Stimulated activated naive CD8-positive, alpha-beta T cell treated with anti-CD3 and anti-CD28 coated beads, Interleukin-15, amount 100 ng/mL, for 72 hours (primary cell): ENCODE results near the gene AMPD3.

ENCODE experiments used
- ATAC-seq: fragments of 150-1000 bp; cut with Tn5 transposase; 2 replicates; pipeline ENCODE4 v1.10.0; 2021; ENCODE audit warnings: mild to moderate bottlenecking, moderate library complexity
- DNase-seq, 2 donors: peaks; one replicate each; pipeline ENCODE4 v3.0.0; 2021 to 2022
- H3K27ac Mint-ChIP-seq, 2 donors: one replicate each; pipeline ENCODE4 v1.8.0; 2022; ENCODE audit warnings: mild to moderate bottlenecking in 2 of 2, mixed read lengths in 2 of 2, moderate library complexity in 2 of 2
- H3K27me3 Mint-ChIP-seq: one replicate; pipeline ENCODE4 v1.8.0; 2022; ENCODE audit warnings: mixed read lengths
- H3K4me1 Mint-ChIP-seq: one replicate; pipeline ENCODE4 v1.8.0; 2022; ENCODE audit warnings: mild to moderate bottlenecking, mixed read lengths
- H3K4me3 Mint-ChIP-seq, 2 donors: one replicate each; pipeline ENCODE4 v1.8.0; 2022; ENCODE audit warnings: mild to moderate bottlenecking in 2 of 2, mixed read lengths in 2 of 2, moderate library complexity in 1 of 2
- H3K9me3 Mint-ChIP-seq, 2 donors: one replicate each; pipeline ENCODE4 v1.8.0; 2022; ENCODE audit warnings: mixed read lengths in 2 of 2

The AMPD3 gene

DNA sequence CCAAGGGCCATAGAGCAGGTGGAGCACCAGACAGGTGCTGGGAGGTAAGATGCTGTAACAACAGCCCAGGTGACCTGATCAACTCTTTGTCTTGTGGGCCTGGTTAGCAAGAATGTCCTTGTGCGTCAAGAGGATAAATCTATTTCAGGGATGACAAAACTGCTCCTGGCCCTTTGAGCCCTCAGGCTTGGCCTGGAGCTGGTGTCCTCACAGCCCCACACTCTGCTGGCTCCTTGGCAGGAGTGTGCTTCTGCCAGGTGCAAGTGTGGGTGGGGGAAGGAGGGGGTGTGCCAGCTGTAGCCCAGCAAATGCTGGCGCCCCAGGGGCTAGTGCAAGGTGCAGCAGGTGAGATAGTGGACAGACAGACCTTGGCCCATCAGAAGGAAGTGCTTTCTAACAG is 19.5 kb downstream of the AMPD3 start:
- Mint-ChIP-seq H3K4me3 (no peak overlapping the region), H3K27me3 (no peaks in the 10 kb centered on the region), H3K9me3 (no peaks in the 10 kb centered on the region), H3K4me1 (peaks cover 29% of the 10 kb centered on the region), H3K27ac (peak overlapping the region; percentile 59 to 89)
- DNase-seq = no peak
- no peak for ATAC-seq

- no peak for DNase-seq
- peaks cover 29% of the 10 kb centered on the region for H3K4me1 Mint-ChIP-seq
- no peaks in the 10 kb centered on the region for H3K9me3 Mint-ChIP-seq
- H3K4me3 Mint-ChIP-seq = no peak overlapping the region
- H3K27me3 Mint-ChIP-seq = no peaks in the 10 kb centered on the region
- peak overlapping the region in 1 of 2 donors; percentile 85 for H3K27ac Mint-ChIP-seq
- ATAC-seq = no peak
Measured at GRCh38 chr11:10476342-10476741, 21.3 kb downstream of the AMPD3 start.

- DNase-seq = no peak
Measured at GRCh38 chr11:10476927-10477689, 22.0 kb downstream of the AMPD3 start.

GRCh38 chr11:10477690-10478046 is 22.6 kb downstream of the AMPD3 start:
- H3K27me3 Mint-ChIP-seq = no peaks in the 10 kb centered on the region
- H3K4me1 Mint-ChIP-seq = peaks cover 29% of the 10 kb centered on the region
- no peak overlapping the region for H3K27ac Mint-ChIP-seq
- no peak for ATAC-seq
- DNase-seq = no peak
- H3K4me3 Mint-ChIP-seq = no peak overlapping the region
- H3K9me3 Mint-ChIP-seq = no peaks in the 10 kb centered on the region

More at GRCh38 chr11:10476927-10477689, 22.0 kb downstream of the AMPD3 start:
- peak overlapping the region; percentile 66 to 72 for H3K27ac Mint-ChIP-seq
- H3K9me3 Mint-ChIP-seq = no peaks in the 10 kb centered on the region
- no peak for ATAC-seq
- peaks cover 29% of the 10 kb centered on the region for H3K4me1 Mint-ChIP-seq
- H3K27me3 Mint-ChIP-seq = no peaks in the 10 kb centered on the region
- no peak overlapping the region for H3K4me3 Mint-ChIP-seq

DNA sequence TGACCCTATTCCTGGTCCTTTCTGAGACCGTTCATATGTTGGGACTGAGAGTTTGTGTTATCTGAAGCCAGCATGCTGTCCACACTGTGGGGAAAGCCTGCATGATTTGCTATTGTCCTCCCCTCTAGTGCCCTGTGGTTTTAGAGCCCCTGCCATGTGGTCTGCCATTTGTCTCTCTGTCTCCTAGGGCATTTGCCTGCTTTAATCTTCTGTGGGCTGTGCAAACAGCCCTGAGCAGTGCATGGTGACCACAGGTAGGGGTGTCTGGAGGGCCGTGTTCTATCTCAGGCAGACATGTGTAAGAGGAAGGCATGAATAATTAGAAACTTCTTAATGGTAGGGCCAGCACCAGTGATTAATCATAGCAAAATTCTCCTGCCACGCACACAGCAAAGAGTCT is 23.0 kb downstream of the AMPD3 start:
- no peak for DNase-seq
- no peaks in the 10 kb centered on the region for H3K27me3 Mint-ChIP-seq
- H3K4me1 Mint-ChIP-seq = peaks cover 29% of the 10 kb centered on the region
- peak overlapping the region; percentile 14 to 77 for H3K27ac Mint-ChIP-seq
- no peak overlapping the region for H3K4me3 Mint-ChIP-seq
- ATAC-seq = no peak
- H3K9me3 Mint-ChIP-seq = no peaks in the 10 kb centered on the region

- no peak for ATAC-seq
- H3K9me3 Mint-ChIP-seq = no peaks in the 10 kb centered on the region
- H3K4me3 Mint-ChIP-seq = no peak overlapping the region
- H3K27me3 Mint-ChIP-seq = no peaks in the 10 kb centered on the region
- peak overlapping the region in 1 of 2 donors; percentile 77 for H3K27ac Mint-ChIP-seq
- DNase-seq = no peak
- peaks cover 29% of the 10 kb centered on the region for H3K4me1 Mint-ChIP-seq
Measured at GRCh38 chr11:10478574-10479550, 23.8 kb downstream of the AMPD3 start.

- Mint-ChIP-seq H3K4me3 (no peak overlapping the region), H3K27me3 (no peaks in the 10 kb centered on the region), H3K27ac (no peak overlapping the region), H3K9me3 (no peaks in the 10 kb centered on the region), H3K4me1 (peaks cover 19% of the 10 kb centered on the region)
- DNase-seq (no peak), ATAC-seq (no peak)
Measured at GRCh38 chr11:10480026-10480425, 25.0 kb downstream of the AMPD3 start.

GRCh38 chr11:10480760-10481159 is 25.7 kb downstream of the AMPD3 start:
- H3K27ac Mint-ChIP-seq = peak overlapping the region in 1 of 2 donors; percentile 30
- no peak overlapping the region for H3K4me3 Mint-ChIP-seq
- peaks cover 19% of the 10 kb centered on the region for H3K4me1 Mint-ChIP-seq
- H3K9me3 Mint-ChIP-seq = no peaks in the 10 kb centered on the region
- H3K27me3 Mint-ChIP-seq = no peaks in the 10 kb centered on the region
- DNase-seq = no peak
- no peak for ATAC-seq

DNA sequence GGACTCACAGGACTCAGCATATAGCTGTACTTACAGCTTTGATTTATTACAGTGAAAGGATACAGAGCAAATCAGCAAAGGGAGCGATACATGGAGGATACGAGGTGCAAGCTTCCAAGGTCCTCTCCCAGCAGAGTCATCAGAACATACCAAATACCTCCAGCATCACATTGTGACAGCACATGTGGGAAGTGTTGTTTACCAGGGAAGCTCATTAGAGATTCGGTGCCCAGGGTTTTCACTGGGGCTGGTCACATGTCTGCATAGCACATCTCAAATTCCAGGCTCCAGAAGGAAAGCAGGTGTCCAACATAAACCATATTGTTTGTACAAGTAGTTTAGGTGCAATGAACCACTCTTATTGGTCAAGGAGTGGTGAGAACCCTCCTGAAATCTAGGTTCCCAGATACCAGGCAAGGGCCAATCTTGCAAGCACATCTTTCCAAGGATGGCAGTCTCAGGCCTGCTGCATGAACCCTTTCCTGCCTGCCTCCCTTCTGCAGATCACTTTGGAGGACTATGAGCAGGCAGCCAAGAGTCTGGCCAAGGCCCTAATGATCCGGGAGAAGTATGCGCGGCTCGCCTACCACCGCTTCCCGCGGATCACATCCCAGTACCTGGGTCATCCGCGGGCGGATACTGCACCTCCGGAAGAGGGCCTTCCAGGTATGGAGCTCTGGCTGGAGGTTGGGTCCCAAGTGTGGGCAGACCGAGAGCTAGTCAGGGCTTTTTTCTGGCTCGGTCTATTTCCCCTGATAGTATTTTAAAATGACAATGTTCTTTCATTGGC is 26.7 kb downstream of the AMPD3 start:
- H3K27me3 Mint-ChIP-seq = no peaks in the 10 kb centered on the region
- H3K4me3 Mint-ChIP-seq = no peak overlapping the region
- DNase-seq (no peak), ATAC-seq (no peak)
- peaks cover 13% of the 10 kb centered on the region for H3K4me1 Mint-ChIP-seq
- H3K9me3 Mint-ChIP-seq = no peaks in the 10 kb centered on the region
- peak overlapping the region in 1 of 2 donors; percentile 68 for H3K27ac Mint-ChIP-seq

- Mint-ChIP-seq H3K4me3 (no peak overlapping the region), H3K9me3 (no peaks in the 10 kb centered on the region), H3K27ac (no peak overlapping the region), H3K27me3 (no peaks in the 10 kb centered on the region), H3K4me1 (peaks cover 14% of the 10 kb centered on the region)
- ATAC-seq (no peak), DNase-seq (no peak)
Measured at GRCh38 chr11:10483174-10483573, 28.1 kb downstream of the AMPD3 start.

- H3K4me1 Mint-ChIP-seq = peaks cover 16% of the 10 kb centered on the region
- H3K9me3 Mint-ChIP-seq = no peaks in the 10 kb centered on the region
- H3K27me3 Mint-ChIP-seq = no peaks in the 10 kb centered on the region
- H3K27ac Mint-ChIP-seq = peak overlapping the region in 1 of 2 donors; percentile 72
- H3K4me3 Mint-ChIP-seq = no peak overlapping the region
- DNase-seq (no peak), ATAC-seq (no peak)
Measured at GRCh38 chr11:10483584-10483983, 28.5 kb downstream of the AMPD3 start.

DNA sequence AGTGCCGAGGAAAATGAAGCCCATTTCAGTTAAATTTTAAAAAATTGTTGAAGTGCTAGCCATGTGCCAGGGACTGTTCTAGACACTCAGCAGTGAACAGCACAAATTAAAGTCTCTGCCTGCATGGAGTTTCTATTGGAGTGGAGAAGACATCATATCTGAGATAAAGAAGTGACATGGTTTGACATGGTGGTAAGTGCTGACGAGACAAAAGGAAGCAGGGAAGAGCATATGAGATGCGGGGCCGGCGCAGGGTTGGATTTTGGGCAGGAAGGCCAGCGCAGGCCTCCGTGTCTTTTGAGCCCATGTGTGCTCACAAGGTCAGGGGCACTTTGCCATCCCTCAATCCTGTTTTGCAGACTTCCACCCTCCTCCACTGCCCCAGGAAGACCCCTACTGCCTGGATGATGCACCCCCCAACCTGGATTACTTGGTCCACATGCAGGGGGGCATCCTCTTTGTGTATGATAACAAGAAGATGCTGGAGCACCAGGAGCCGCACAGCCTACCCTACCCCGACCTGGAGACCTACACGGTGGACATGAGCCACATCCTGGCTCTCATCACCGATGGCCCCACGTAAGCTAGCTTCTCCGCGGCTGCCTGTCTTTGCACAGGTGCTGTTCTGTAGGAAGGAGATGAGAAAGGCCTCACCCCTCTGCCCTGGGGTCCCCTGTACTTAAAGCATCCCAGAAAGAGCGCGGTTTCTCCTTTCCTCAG is 29.6 kb downstream of the AMPD3 start:
- peaks cover 27% of the 10 kb centered on the region for H3K4me1 Mint-ChIP-seq
- H3K9me3 Mint-ChIP-seq = no peaks in the 10 kb centered on the region
- H3K4me3 Mint-ChIP-seq = no peak overlapping the region
- no peaks in the 10 kb centered on the region for H3K27me3 Mint-ChIP-seq
- DNase-seq (no peak), ATAC-seq (no peak)
- H3K27ac Mint-ChIP-seq = no peak overlapping the region

DNA sequence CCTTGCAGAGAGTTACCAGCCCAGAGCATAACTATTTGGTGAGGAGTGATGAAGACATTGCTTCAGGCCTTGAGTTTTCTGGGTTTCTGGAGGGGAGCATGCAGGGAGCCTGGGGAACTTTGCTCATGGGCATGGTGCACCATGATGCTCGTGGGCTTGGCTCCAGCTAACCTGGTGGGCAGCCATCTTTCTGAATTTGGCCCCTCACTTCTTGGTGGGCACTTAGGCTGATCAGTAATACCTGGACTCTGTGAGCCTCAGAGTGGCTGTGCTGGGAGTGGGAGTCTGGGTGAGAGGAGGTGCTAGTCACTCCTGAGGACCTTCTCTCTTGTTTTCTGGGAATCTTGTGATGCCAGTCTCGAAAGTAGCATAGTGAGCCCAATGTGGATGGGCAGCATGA is 30.6 kb downstream of the AMPD3 start:
- DNase-seq = no peak

GRCh38 chr11:10486161-10486840 is 31.2 kb downstream of the AMPD3 start:
- DNase-seq (no peak), ATAC-seq (no peak)
- Mint-ChIP-seq H3K9me3 (no peaks in the 10 kb centered on the region), H3K27ac (peak overlapping the region in 1 of 2 donors; percentile 36), H3K4me3 (no peak overlapping the region), H3K27me3 (no peaks in the 10 kb centered on the region), H3K4me1 (peaks cover 35% of the 10 kb centered on the region)

More for the DNA sequence above, 30.6 kb downstream of the AMPD3 start:
- no peaks in the 10 kb centered on the region for H3K27me3 Mint-ChIP-seq
- no peak overlapping the region for H3K4me3 Mint-ChIP-seq
- H3K9me3 Mint-ChIP-seq = no peaks in the 10 kb centered on the region
- H3K27ac Mint-ChIP-seq = peak overlapping the region; percentile 27 to 36
- ATAC-seq = no peak
- peaks cover 35% of the 10 kb centered on the region for H3K4me1 Mint-ChIP-seq
